ENCODE data around the gene C18orf54. TPM values are rescaled to one million over a fixed set of nuclear protein-coding genes. Genes with fewer than 3 reads are reported as not detected.

The C18orf54 gene
- total RNA-seq, 1 donor from 2014 or later, result 6.5 TPM

DNA sequence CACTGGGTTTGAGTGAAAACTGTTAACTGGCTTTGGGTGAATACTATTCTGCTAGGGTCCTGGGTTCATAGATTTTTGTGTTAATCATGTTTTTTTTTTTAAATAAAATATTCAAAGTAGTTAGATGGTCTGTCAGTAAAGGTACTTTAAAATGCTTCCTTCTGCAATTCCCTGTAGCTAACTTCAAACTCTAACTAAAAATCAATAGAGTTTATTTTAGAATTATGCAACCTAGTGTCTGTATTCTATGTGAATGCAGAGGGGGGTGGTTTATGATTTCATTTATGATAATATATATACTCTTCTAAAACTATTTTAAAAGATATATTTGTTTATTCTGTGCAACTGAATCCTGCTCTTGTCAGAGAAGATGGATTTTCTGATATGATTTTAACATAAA, 27.9 kb upstream of the C18orf54 start:
- Mint-ChIP-seq H3K27ac (no peak overlapping the region), H3K9me3 (no peaks in the 10 kb centered on the region)
- TF ChIP-seq, protein P1, sequence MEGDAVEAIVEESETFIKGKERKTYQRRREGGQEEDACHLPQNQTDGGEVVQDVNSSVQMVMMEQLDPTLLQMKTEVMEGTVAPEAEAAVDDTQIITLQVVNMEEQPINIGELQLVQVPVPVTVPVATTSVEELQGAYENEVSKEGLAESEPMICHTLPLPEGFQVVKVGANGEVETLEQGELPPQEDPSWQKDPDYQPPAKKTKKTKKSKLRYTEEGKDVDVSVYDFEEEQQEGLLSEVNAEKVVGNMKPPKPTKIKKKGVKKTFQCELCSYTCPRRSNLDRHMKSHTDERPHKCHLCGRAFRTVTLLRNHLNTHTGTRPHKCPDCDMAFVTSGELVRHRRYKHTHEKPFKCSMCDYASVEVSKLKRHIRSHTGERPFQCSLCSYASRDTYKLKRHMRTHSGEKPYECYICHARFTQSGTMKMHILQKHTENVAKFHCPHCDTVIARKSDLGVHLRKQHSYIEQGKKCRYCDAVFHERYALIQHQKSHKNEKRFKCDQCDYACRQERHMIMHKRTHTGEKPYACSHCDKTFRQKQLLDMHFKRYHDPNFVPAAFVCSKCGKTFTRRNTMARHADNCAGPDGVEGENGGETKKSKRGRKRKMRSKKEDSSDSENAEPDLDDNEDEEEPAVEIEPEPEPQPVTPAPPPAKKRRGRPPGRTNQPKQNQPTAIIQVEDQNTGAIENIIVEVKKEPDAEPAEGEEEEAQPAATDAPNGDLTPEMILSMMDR (IDR thresholded peaks at IDR 0.05; ENCODE audit: unreplicated experiment), result no peak

DNA sequence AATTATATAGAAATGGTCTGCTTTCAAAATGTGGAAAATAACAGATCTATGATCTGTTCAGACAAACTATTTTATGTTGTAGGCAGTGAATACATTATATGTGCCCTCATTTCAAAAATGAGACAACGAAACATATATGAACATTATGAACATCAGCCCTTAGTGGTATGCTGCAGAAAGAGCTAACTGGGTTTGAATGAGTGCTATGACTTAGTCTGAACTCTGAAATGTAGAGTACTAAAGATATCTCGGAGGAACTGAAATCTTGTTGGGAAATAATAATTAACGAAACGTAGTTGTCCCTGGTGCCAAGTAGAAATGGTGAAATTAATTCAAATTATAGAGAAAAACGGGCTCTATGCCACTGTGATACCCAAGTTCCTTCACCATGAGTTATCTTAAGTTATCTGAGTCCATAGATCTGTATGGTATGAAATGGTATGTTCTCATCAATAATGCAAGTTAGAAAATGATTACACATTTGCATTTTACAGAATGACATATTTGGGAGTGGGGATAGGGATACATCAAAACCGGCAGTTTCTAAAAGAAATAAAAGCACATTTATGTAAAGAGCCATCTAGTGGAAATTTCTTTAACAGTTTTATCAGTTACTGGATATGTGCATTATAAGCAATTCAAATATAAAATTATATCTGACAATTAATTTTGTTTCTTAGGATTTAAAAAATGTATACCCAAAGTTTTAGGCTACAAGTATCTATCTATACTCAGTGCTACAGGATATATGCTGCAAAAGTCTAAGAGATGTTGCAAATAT, 26.7 kb upstream of the C18orf54 start:
- Mint-ChIP-seq H3K4me3 (no peak overlapping the region), H3K4me1 (no peaks in the 10 kb centered on the region), H3K27me3 (ENCODE audit: low read depth) (no peaks in the 10 kb centered on the region), H3K9me3 (peaks cover 2% of the 10 kb centered on the region), H3K36me3 (no peaks in the 10 kb centered on the region), H3K27ac (no peak overlapping the region)
- no peak for DNase-seq (ENCODE audit: low spot score in 2 of 2, unreplicated experiment in 2 of 2)
- TF ChIP-seq, protein P1 (IDR thresholded peaks at IDR 0.05; ENCODE audit: unreplicated experiment), result no peak

More for the DNA sequence above, 27.9 kb upstream of the C18orf54 start:
- DNase-seq (ENCODE audit: low spot score in 2 of 2, unreplicated experiment in 2 of 2), result no peak
- Mint-ChIP-seq H3K36me3 (no peaks in the 10 kb centered on the region), H3K27me3 (ENCODE audit: low read depth) (no peaks in the 10 kb centered on the region), H3K4me3 (no peak overlapping the region), H3K4me1 (no peaks in the 10 kb centered on the region)

DNA sequence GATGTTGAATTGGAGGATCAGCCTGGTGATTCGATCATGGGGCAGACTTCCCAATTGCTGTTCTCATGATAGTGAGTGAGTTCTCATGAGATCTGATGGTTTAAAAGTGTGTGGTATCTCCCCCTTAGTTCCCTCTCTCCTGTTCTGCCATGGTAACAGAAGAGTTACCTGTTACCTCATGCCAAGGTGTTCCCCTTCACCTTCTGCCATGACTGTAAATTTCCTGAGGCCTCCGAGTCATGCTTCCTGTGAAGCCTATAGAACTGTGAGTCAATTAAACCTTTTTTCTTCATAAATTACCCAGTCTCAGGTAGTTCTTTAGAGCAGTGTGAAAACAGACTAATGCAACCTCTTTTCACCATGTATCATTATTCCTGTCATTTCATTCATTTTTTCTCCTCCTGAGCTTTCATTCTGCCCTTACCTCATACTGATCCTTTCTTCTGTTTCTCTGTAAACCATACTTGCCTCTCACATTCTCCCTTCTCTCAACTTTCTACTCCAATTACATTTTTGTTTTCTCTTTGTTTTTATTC, 22.0 kb upstream of the C18orf54 start:
- TF ChIP-seq, protein P1 (IDR thresholded peaks at IDR 0.05; ENCODE audit: unreplicated experiment), result no peak
- Mint-ChIP-seq H3K4me1 (no peaks in the 10 kb centered on the region), H3K36me3 (no peaks in the 10 kb centered on the region), H3K27ac (no peak overlapping the region), H3K27me3 (ENCODE audit: low read depth) (no peaks in the 10 kb centered on the region), H3K4me3 (no peak overlapping the region), H3K9me3 (peaks cover 24% of the 10 kb centered on the region)
- DNase-seq (ENCODE audit: low spot score in 2 of 2, unreplicated experiment in 2 of 2), result no peak

DNA sequence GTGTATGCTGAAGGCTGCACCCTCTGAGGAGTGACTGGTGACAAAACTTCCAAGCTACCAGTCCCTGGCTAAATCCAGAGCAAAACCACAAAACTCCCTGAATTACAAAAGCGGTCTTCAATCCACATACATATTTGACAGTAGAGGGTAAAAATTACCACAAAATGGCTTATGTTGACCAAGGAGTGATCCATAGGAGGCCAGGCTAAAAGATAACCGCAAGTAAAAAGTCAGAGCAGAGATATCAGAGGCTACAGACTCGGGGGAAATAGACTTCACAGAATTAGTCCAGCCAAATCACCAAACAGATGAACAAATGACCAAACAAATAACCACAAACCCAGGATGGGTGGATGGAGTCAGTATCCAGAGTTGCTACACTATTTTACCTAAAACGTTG, 19.5 kb upstream of the C18orf54 start:
- DNase-seq (ENCODE audit: low spot score in 2 of 2, unreplicated experiment in 2 of 2), result no peak
- TF ChIP-seq, protein P1 (IDR thresholded peaks at IDR 0.05; ENCODE audit: unreplicated experiment), result no peak
- Mint-ChIP-seq H3K27ac (no peak overlapping the region), H3K36me3 (peaks cover 2% of the 10 kb centered on the region), H3K4me1 (no peaks in the 10 kb centered on the region), H3K4me3 (no peak overlapping the region), H3K27me3 (ENCODE audit: low read depth) (no peaks in the 10 kb centered on the region), H3K9me3 (peaks cover 35% of the 10 kb centered on the region)

DNA sequence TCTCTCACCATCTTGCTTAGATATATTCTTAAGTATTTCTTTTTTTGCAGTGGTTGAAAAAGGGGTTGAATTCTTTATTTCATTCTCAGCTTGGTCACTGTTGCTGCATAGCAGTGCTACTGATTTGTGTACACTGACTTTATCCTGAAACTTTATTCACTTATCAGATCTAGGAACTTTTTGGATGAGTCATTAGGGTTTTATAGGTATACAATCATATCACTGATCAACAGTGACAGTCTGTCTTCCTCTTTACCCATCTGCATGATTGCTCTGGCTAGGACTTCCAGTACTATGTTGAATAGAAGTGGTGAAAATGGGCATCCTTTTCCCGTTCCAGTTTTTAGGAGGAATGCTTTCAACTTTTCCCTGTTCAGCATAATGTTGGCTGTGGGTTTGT, 6.5 kb upstream of the C18orf54 start:
- no peak for DNase-seq (ENCODE audit: low spot score in 2 of 2, unreplicated experiment in 2 of 2)
- TF ChIP-seq, protein P1 (IDR thresholded peaks at IDR 0.05; ENCODE audit: unreplicated experiment), result no peak
- Mint-ChIP-seq H3K27ac (no peak overlapping the region), H3K36me3 (no peaks in the 10 kb centered on the region), H3K4me3 (no peak overlapping the region), H3K4me1 (no peaks in the 10 kb centered on the region), H3K27me3 (ENCODE audit: low read depth) (peaks cover 5% of the 10 kb centered on the region), H3K9me3 (peaks cover 22% of the 10 kb centered on the region)
